Measurements from ENCODE around the gene FAM163A. TPM values are rescaled to one million over a fixed set of nuclear protein-coding genes. Genes with fewer than 3 reads are reported as not detected.

FAM163A gene
- total RNA-seq, 5 donors from 2014 or later (not counting 1 experiment from before 2014, with no cell fraction given) = 0.25 TPM; not detected in 4

- POLR2A ChIA-PET = interaction anchor here (0.6 to 1.9 kb wide), 4 partner anchors 102 to 188 kb away, joined by 3 to 9 read pairs (median 4); no protein-coding TSS in a partner anchor
- Histone ChIP-seq H3K4me1 (ENCODE audit: control insufficient read depth in 1 of 2, extremely low read depth in 1 of 2, insufficient read depth in 2 of 2, low read length in 2 of 2) (peaks cover 7% of the 10 kb centered on the region in 2 experiments), H3K27me3 (replicated peaks in 1 of 2; ENCODE audit: control insufficient read depth in 2 of 2, extremely low read depth in 1 of 2, insufficient read depth in 2 of 2, low read length in 1 of 2) (no peaks in the 10 kb centered on the region), H3K4me3 (ENCODE audit: control insufficient read depth in 1 of 2, extremely low read depth in 1 of 2, low read length in 1 of 2) (no peak overlapping the region), H3K36me3 (ENCODE audit: control insufficient read depth in 2 of 2, extremely low read depth in 1 of 2, insufficient read depth in 1 of 2, low read length in 1 of 2) (no peaks in the 10 kb centered on the region), H3K27ac (ENCODE audit: low read length) (no peak overlapping the region), H3K9me3 (peaks cover 1% of the 10 kb centered on the region)
- peaks cover 16 to 19% (median 17%) of the 10 kb centered on the region in 3 donors for H3K4me1 Mint-ChIP-seq
- WGBS (ENCODE audit: insufficient coverage) = 93% methylated on average over 4 of the region's 6 CpGs
- DNase-seq (no peak), ATAC-seq (replicated peaks in 1 of 4) (no peak)
- CTCF ChIA-PET = interaction anchor here (1.5 to 9.1 kb wide), 5 partner anchors 11 to 105 kb away, joined by 3 to 411 read pairs (median 35); no protein-coding TSS in a partner anchor
- no peak overlapping the region for H3K27ac Mint-ChIP-seq
- H3K4me3 Mint-ChIP-seq = no peak overlapping the region
- peaks cover 4% of the 10 kb centered on the region for H3K36me3 Mint-ChIP-seq
- H3K27me3 Mint-ChIP-seq = peaks cover 0 to 7% of the 10 kb centered on the region in 2 donors
- H3K9me3 Mint-ChIP-seq = peaks cover 0 to 12% (median 11%) of the 10 kb centered on the region in 3 donors
These were observed 34.5 kb upstream of the FAM163A start for GRCh38 chr1:179708434-179709195.

- H3K9me3 ChIP-seq = peaks cover 2% of the 10 kb centered on the region
- Mint-ChIP-seq H3K27me3 (peaks cover 0 to 7% of the 10 kb centered on the region in 2 donors), H3K9me3 (peaks cover 0 to 23% (median 19%) of the 10 kb centered on the region in 3 donors), H3K27ac (peak overlapping the region; percentile 3 to 69), H3K4me3 (no peak overlapping the region), H3K4me1 (peaks cover 16 to 19% (median 17%) of the 10 kb centered on the region in 3 donors), H3K36me3 (peaks cover 4% of the 10 kb centered on the region)
- DNase-seq = peak in 32 of 35 experiments; percentile 4 to 79 (median 44)
- no CpG with 5 or more reads among the region's 5 CpGs for WGBS (ENCODE audit: insufficient coverage)
- peaks cover 7% of the 10 kb centered on the region in 2 experiments for H3K4me1 ChIP-seq (ENCODE audit: control insufficient read depth in 1 of 2, extremely low read depth in 1 of 2, insufficient read depth in 2 of 2, low read length in 2 of 2)
- no peak overlapping the region for H3K4me3 ChIP-seq (ENCODE audit: control insufficient read depth in 1 of 2, extremely low read depth in 1 of 2, low read length in 1 of 2)
- no peaks in the 10 kb centered on the region for H3K27me3 ChIP-seq (replicated peaks in 1 of 2; ENCODE audit: control insufficient read depth in 2 of 2, extremely low read depth in 1 of 2, insufficient read depth in 2 of 2, low read length in 1 of 2)
- no peaks in the 10 kb centered on the region for H3K36me3 ChIP-seq (ENCODE audit: control insufficient read depth in 2 of 2, extremely low read depth in 1 of 2, insufficient read depth in 1 of 2, low read length in 1 of 2)
- H3K27ac ChIP-seq (ENCODE audit: low read length) = peak overlapping the region; percentile 51
- peak; percentile 69 to 97 (median 82) for ATAC-seq (replicated peaks in 1 of 4)
- ChIA-PET POLR2A (interaction anchor here (0.5 to 1.9 kb wide), 7 partner anchors 100 to 178 kb away, joined by 3 to 9 read pairs (median 5); no protein-coding TSS in a partner anchor), CTCF (interaction anchor here (0.5 to 9.1 kb wide), 12 partner anchors 9 to 471 kb away, joined by 3 to 411 read pairs (median 4); no protein-coding TSS in a partner anchor)
These were observed 33.2 kb upstream of the FAM163A start for GRCh38 chr1:179709841-179710329.

GRCh38 chr1:179714159-179714558 lies 28.9 kb upstream of the FAM163A start:
- peaks cover 6 to 14% of the 10 kb centered on the region in 2 donors for H3K27me3 Mint-ChIP-seq
- DNase-seq (no peak), ATAC-seq (replicated peaks in 1 of 4) (no peak)
- Histone ChIP-seq H3K36me3 (ENCODE audit: control insufficient read depth in 2 of 2, extremely low read depth in 1 of 2, insufficient read depth in 1 of 2, low read length in 1 of 2) (no peaks in the 10 kb centered on the region), H3K4me3 (ENCODE audit: control insufficient read depth in 1 of 2, extremely low read depth in 1 of 2, low read length in 1 of 2) (no peak overlapping the region), H3K27ac (ENCODE audit: low read length) (no peak overlapping the region), H3K4me1 (ENCODE audit: control insufficient read depth in 1 of 2, extremely low read depth in 1 of 2, insufficient read depth in 2 of 2, low read length in 2 of 2) (peaks cover 7% of the 10 kb centered on the region in 2 experiments), H3K27me3 (replicated peaks in 1 of 2; ENCODE audit: control insufficient read depth in 2 of 2, extremely low read depth in 1 of 2, insufficient read depth in 2 of 2, low read length in 1 of 2) (no peaks in the 10 kb centered on the region), H3K9me3 (peaks cover 2% of the 10 kb centered on the region)
- H3K36me3 Mint-ChIP-seq = peaks cover 14% of the 10 kb centered on the region
- peaks cover 16 to 61% (median 55%) of the 10 kb centered on the region in 3 donors for H3K9me3 Mint-ChIP-seq
- no peak overlapping the region for H3K4me3 Mint-ChIP-seq
- H3K4me1 Mint-ChIP-seq = peaks cover 7 to 14% (median 12%) of the 10 kb centered on the region in 3 donors
- H3K27ac Mint-ChIP-seq = no peak overlapping the region
- no CpG with 5 or more reads among the region's 1 CpG for WGBS (ENCODE audit: insufficient coverage)
- ChIA-PET POLR2A (no interaction called here), CTCF (interaction anchor here in 1 of 2 donors (0.6 to 1.2 kb wide), 2 partner anchors 34 to 95 kb away, joined by 3 to 5 read pairs; no protein-coding TSS in a partner anchor)

- ChIA-PET CTCF (interaction anchor here in 1 of 2 donors (0.6 to 1.2 kb wide), 3 partner anchors 8 to 95 kb away, joined by 3 to 5 read pairs (median 3); no protein-coding TSS in a partner anchor), POLR2A (no interaction called here)
- Mint-ChIP-seq H3K36me3 (peaks cover 15% of the 10 kb centered on the region), H3K4me1 (peaks cover 2 to 9% (median 8%) of the 10 kb centered on the region in 3 donors), H3K9me3 (peaks cover 16 to 66% (median 58%) of the 10 kb centered on the region in 3 donors), H3K4me3 (no peak overlapping the region), H3K27ac (no peak overlapping the region), H3K27me3 (peaks cover 6 to 14% of the 10 kb centered on the region in 2 donors)
- Histone ChIP-seq H3K9me3 (peaks cover 2% of the 10 kb centered on the region), H3K27me3 (replicated peaks in 1 of 2; ENCODE audit: control insufficient read depth in 2 of 2, extremely low read depth in 1 of 2, insufficient read depth in 2 of 2, low read length in 1 of 2) (no peaks in the 10 kb centered on the region), H3K4me3 (ENCODE audit: control insufficient read depth in 1 of 2, extremely low read depth in 1 of 2, low read length in 1 of 2) (no peak overlapping the region), H3K4me1 (ENCODE audit: control insufficient read depth in 1 of 2, extremely low read depth in 1 of 2, insufficient read depth in 2 of 2, low read length in 2 of 2) (peaks cover 3 to 4% of the 10 kb centered on the region in 2 experiments), H3K27ac (ENCODE audit: low read length) (no peak overlapping the region), H3K36me3 (ENCODE audit: control insufficient read depth in 2 of 2, extremely low read depth in 1 of 2, insufficient read depth in 1 of 2, low read length in 1 of 2) (no peaks in the 10 kb centered on the region)
- DNase-seq (no peak), ATAC-seq (replicated peaks in 1 of 4) (no peak)
These were observed 28.5 kb upstream of the FAM163A start for GRCh38 chr1:179714623-179715022.

- Histone ChIP-seq H3K4me1 (ENCODE audit: control insufficient read depth in 1 of 2, extremely low read depth in 1 of 2, insufficient read depth in 2 of 2, low read length in 2 of 2) (no peaks in the 10 kb centered on the region), H3K9me3 (no peaks in the 10 kb centered on the region), H3K27me3 (replicated peaks in 1 of 2; ENCODE audit: control insufficient read depth in 2 of 2, extremely low read depth in 1 of 2, insufficient read depth in 2 of 2, low read length in 1 of 2) (peaks cover 0 to 7% of the 10 kb centered on the region in 2 experiments), H3K27ac (ENCODE audit: low read length) (no peak overlapping the region), H3K4me3 (ENCODE audit: control insufficient read depth in 1 of 2, extremely low read depth in 1 of 2, low read length in 1 of 2) (no peak overlapping the region), H3K36me3 (ENCODE audit: control insufficient read depth in 2 of 2, extremely low read depth in 1 of 2, insufficient read depth in 1 of 2, low read length in 1 of 2) (no peaks in the 10 kb centered on the region)
- Mint-ChIP-seq H3K36me3 (peaks cover 11% of the 10 kb centered on the region), H3K4me3 (no peak overlapping the region), H3K9me3 (peaks cover 16 to 73% (median 43%) of the 10 kb centered on the region in 3 donors), H3K4me1 (no peaks in the 10 kb centered on the region), H3K27ac (no peak overlapping the region), H3K27me3 (peaks cover 7 to 10% of the 10 kb centered on the region in 2 donors)
- POLR2A ChIA-PET = no interaction called here
- CTCF ChIA-PET = no interaction called here
- DNase-seq = no peak
- no peak for ATAC-seq (replicated peaks in 1 of 4)
These were observed 23.8 kb upstream of the FAM163A start for GRCh38 chr1:179719272-179719671.

- CTCF ChIA-PET = interaction anchor here in 1 of 2 donors (1.8 kb wide), 1 partner anchor 22 kb away, joined by 9 read pairs; no protein-coding TSS in a partner anchor
These were observed 14.8 kb upstream of the FAM163A start for GRCh38 chr1:179728271-179728670.

More at GRCh38 chr1:179728271-179728670, 14.8 kb upstream of the FAM163A start:
- H3K27me3 ChIP-seq (replicated peaks in 1 of 2; ENCODE audit: control insufficient read depth in 2 of 2, extremely low read depth in 1 of 2, insufficient read depth in 2 of 2, low read length in 1 of 2) = peaks cover 2 to 8% of the 10 kb centered on the region in 2 experiments
- POLR2A ChIA-PET = no interaction called here
- Mint-ChIP-seq H3K27me3 (peaks cover 8 to 21% of the 10 kb centered on the region in 2 donors), H3K4me1 (no peaks in the 10 kb centered on the region), H3K9me3 (no peaks in the 10 kb centered on the region), H3K27ac (no peak overlapping the region), H3K4me3 (no peak overlapping the region), H3K36me3 (no peaks in the 10 kb centered on the region)
- 86% methylated on average over 1 of the region's 2 CpGs for WGBS (ENCODE audit: insufficient coverage)
- H3K36me3 ChIP-seq (ENCODE audit: control insufficient read depth in 2 of 2, extremely low read depth in 1 of 2, insufficient read depth in 1 of 2, low read length in 1 of 2) = no peaks in the 10 kb centered on the region
- no peak for ATAC-seq (replicated peaks in 1 of 4)
- H3K9me3 ChIP-seq = no peaks in the 10 kb centered on the region
- H3K4me3 ChIP-seq (ENCODE audit: control insufficient read depth in 1 of 2, extremely low read depth in 1 of 2, low read length in 1 of 2) = no peak overlapping the region
- no peak for DNase-seq
- H3K27ac ChIP-seq (ENCODE audit: low read length) = no peak overlapping the region
- no peaks in the 10 kb centered on the region for H3K4me1 ChIP-seq (ENCODE audit: control insufficient read depth in 1 of 2, extremely low read depth in 1 of 2, insufficient read depth in 2 of 2, low read length in 2 of 2)

All from T-cell (primary cell).